HG03432 (cell line): Measurements from ENCODE around the gene CNST.
"Not testable (repeated sequence)": the region's sequence is repeated elsewhere in the genome, so short reads cannot be mapped to it uniquely, and the experiment has no call there.

ENCODE experiments used
- ATAC-seq: cut with Tn5 transposase; IDR thresholded peaks from one replicate; pipeline ENCODE4 v1.9.1; 2021; ENCODE audit warnings: mild to moderate bottlenecking, moderate library complexity; ENCODE audit not compliant: unreplicated experiment

CNST gene

DNA sequence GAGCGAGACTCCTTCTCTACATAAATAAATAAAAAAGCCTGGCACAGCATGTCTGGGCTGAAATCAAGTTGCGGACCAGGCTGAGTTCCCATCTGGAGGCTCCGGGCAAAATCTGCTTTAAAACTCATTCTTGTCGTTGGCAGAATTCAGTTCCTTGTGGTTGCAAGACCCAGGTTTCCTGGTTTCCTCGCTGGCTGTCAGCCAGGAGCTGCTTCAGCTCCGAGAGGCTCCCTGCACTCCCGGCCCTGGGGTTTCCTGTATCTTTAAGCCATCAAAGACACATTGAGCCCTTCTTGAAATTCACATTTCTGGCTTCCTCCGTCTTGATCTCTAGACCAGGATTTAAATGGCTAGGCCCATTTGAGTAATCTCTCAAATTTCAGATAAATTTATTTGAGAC is 137.3 kb downstream of the CNST start:
- ATAC-seq, result no peak

DNA sequence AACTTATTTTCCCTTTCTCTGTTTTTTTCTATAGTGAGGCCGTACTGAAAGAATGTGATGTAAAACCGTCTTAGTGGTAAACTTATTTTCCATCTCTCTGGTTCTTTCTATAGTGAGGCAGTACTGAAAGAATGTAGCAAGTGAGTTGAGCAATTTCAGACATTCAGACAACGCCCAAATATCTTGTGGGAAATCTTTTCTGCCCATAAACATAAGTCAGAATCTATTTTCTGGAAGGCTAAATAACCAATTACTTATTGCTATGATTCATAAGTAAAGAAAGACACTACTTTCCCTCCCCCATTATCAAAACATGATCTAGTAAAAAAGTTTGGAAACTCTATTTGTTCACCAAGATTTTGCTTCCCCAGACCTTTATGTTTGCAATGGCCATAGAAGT is 139.1 kb downstream of the CNST start:
- ATAC-seq, result no peak

DNA sequence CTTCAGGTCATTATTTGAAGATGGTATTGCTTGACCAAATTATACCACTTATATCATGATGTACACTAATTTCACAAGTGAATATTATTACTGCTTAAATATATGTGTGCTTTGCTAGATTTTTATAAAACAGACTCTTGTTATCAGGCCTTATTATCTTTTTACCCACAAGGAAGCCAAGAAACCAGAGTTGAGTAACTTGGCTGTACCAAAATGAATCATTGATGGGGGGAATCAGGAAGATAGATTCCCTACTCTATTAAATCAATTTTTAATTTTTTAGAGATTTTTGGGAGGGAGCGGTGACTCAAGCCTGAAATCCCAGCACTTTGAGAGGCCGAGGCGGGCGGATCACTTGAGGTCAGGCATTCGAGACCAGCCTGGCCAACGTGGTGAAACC is 141.9 kb downstream of the CNST start:
- no peak for ATAC-seq

- ATAC-seq, result no peak
These were observed 142.9 kb downstream of the CNST start for GRCh38 chr1:246709196-246709595.

- no peak for ATAC-seq
These were observed 143.6 kb downstream of the CNST start for GRCh38 chr1:246709835-246710234.

- no peak for ATAC-seq
These were observed 145.3 kb downstream of the CNST start for GRCh38 chr1:246711548-246712003.

DNA sequence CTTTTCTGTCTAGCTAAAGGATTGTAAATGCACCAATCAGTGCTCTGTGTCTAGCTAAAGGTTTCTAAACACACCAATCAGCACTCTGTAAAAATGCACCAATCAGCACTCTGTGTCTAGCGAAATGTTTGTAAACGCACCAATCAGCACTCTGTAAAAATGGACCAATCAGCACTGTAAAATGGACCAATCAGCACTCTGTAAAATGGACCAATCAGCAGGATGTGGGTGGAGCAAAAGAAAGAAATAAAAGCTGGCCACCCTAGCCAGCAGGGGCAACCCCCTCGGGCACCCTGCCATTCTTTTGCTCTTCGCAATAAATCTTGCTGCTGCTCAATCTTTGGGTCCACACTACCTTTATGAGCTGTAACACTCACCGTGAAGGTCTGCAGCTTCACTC is 146.2 kb downstream of the CNST start:
- ATAC-seq, result not testable (repeated sequence)
